HG03175 (cell line): Measurements from ENCODE around the gene EPHB1.

Source experiments
- ATAC-seq: cut with Tn5 transposase; IDR thresholded peaks from one replicate; pipeline ENCODE4 v1.9.1; 2021; ENCODE audit warnings: mild to moderate bottlenecking, moderate library complexity; ENCODE audit not compliant: unreplicated experiment

The EPHB1 gene

GRCh38 chr3:134874737-134875413 is 79.8 kb downstream of the EPHB1 start:
- no peak for ATAC-seq

- ATAC-seq: no peak
Observed at GRCh38 chr3:134876836-134877235, 81.8 kb downstream of the EPHB1 start.

GRCh38 chr3:134877788-134878187 is 82.7 kb downstream of the EPHB1 start:
- ATAC-seq: no peak

- no peak for ATAC-seq
Observed at GRCh38 chr3:134879990-134880389, 84.9 kb downstream of the EPHB1 start.

- ATAC-seq: no peak
Observed at GRCh38 chr3:134880431-134880830, 85.4 kb downstream of the EPHB1 start.

- ATAC-seq: no peak
Observed at GRCh38 chr3:134881305-134881704, 86.2 kb downstream of the EPHB1 start.

GRCh38 chr3:134883697-134884385 is 88.8 kb downstream of the EPHB1 start:
- no peak for ATAC-seq

GRCh38 chr3:134885877-134886621 is 91.0 kb downstream of the EPHB1 start:
- peak; percentile 97 for ATAC-seq

GRCh38 chr3:134886991-134887390 is 91.9 kb downstream of the EPHB1 start:
- ATAC-seq: no peak

- ATAC-seq: no peak
Observed at GRCh38 chr3:134887536-134887935, 92.5 kb downstream of the EPHB1 start.

- no peak for ATAC-seq
Observed at GRCh38 chr3:134892326-134892725, 97.3 kb downstream of the EPHB1 start.

- no peak for ATAC-seq
Observed at GRCh38 chr3:134892761-134893160, 97.7 kb downstream of the EPHB1 start.

GRCh38 chr3:134894533-134894932 is 99.5 kb downstream of the EPHB1 start:
- ATAC-seq: no peak

- no peak for ATAC-seq
Observed at GRCh38 chr3:134895181-134895580, 100.1 kb downstream of the EPHB1 start.

- ATAC-seq: no peak
Observed at GRCh38 chr3:134896141-134896540, 101.1 kb downstream of the EPHB1 start.

- no peak for ATAC-seq
Observed at GRCh38 chr3:134896696-134897095, 101.6 kb downstream of the EPHB1 start.

GRCh38 chr3:134897391-134898141 is 102.5 kb downstream of the EPHB1 start:
- no peak for ATAC-seq

GRCh38 chr3:134898181-134898754 is 103.2 kb downstream of the EPHB1 start:
- no peak for ATAC-seq

- no peak for ATAC-seq
Observed at GRCh38 chr3:134899786-134900185, 104.7 kb downstream of the EPHB1 start.

- no peak for ATAC-seq
Observed at GRCh38 chr3:134900482-134900881, 105.4 kb downstream of the EPHB1 start.

- no peak for ATAC-seq
Observed at GRCh38 chr3:134901461-134901860, 106.4 kb downstream of the EPHB1 start.
